Neuronal stem cell (in vitro differentiated cells): ENCODE measurements around the gene CEP95.
"Not testable (repeated sequence)": the region's sequence is repeated elsewhere in the genome, so short reads cannot be mapped to it uniquely, and the experiment has no call there.

ENCODE experiments used
- DNase-seq: peaks from one replicate; pipeline ENCODE4 v3.0.0-alpha.2; 2013; ENCODE audit warnings: low spot score
- H2AFZ ChIP-seq: one replicate; pipeline ENCODE4 v1.6.1; 2013; ENCODE audit warnings: mild to moderate bottlenecking, low read length, inconsistent platforms
- H2AK5ac ChIP-seq: 2 replicates; pipeline ENCODE4 v1.6.1; 2013; ENCODE audit warnings: low read depth, mild to moderate bottlenecking, inconsistent platforms, low read length, moderate library complexity, mixed read lengths
- H2BK120ac ChIP-seq: 2 replicates; pipeline ENCODE4 v1.6.1; 2013; ENCODE audit warnings: low read depth, mild to moderate bottlenecking, inconsistent platforms, low read length, moderate library complexity, mixed read lengths
- H2BK12ac ChIP-seq: one replicate; pipeline ENCODE4 v1.6.1; 2013; ENCODE audit warnings: low read length, inconsistent platforms
- H2BK15ac ChIP-seq: 2 replicates; pipeline ENCODE4 v1.6.1; 2013; ENCODE audit warnings: mild to moderate bottlenecking, low read length, inconsistent platforms, mixed read lengths
- H2BK5ac ChIP-seq: one replicate; pipeline ENCODE4 v1.6.1; 2013; ENCODE audit warnings: inconsistent platforms, mild to moderate bottlenecking, low read length, moderate library complexity
- H3K14ac ChIP-seq: one replicate; pipeline ENCODE4 v1.6.1; 2013; ENCODE audit warnings: low read length, inconsistent platforms
- H3K18ac ChIP-seq: 2 replicates; pipeline ENCODE4 v1.6.1; 2013; ENCODE audit warnings: low read length, inconsistent platforms
- H3K23ac ChIP-seq: 2 replicates; pipeline ENCODE4 v1.6.1; 2013; ENCODE audit warnings: low read depth, mild to moderate bottlenecking, mixed read lengths, low read length, inconsistent platforms; ENCODE audit not compliant: poor library complexity
- H3K27ac ChIP-seq: replicated peaks from 3 replicates; pipeline ENCODE4 v1.5.1; 2013; ENCODE audit warnings: low read length, inconsistent platforms
- H3K27me3 ChIP-seq, 3 experiments: 2 replicates each; pipeline ENCODE4 v1.6.1; 2013; ENCODE audit warnings: low read length in 3 of 3, mild to moderate bottlenecking in 2 of 3, inconsistent platforms in 1 of 3, low read depth in 1 of 3, mixed read lengths in 1 of 3, moderate library complexity in 1 of 3; ENCODE audit not compliant: control insufficient read depth in 3 of 3, insufficient read depth in 3 of 3
- H3K36me3 ChIP-seq, 2 donors: replicated peaks in 1 of 2; 2 replicates each; pipeline ENCODE4 v1.6.1; 2013; ENCODE audit warnings: low read length in 2 of 2; ENCODE audit not compliant: control insufficient read depth in 2 of 2, insufficient read depth in 2 of 2
- H3K4ac ChIP-seq: 2 replicates; pipeline ENCODE4 v1.6.1; 2013; ENCODE audit warnings: inconsistent platforms, mild to moderate bottlenecking, low read length, moderate library complexity
- H3K4me1 ChIP-seq, 2 donors: 1 replicate in 1 of 2; 2 replicates in 1 of 2; pipeline ENCODE4 v1.6.1; 2013; ENCODE audit warnings: low read length in 2 of 2, low read depth in 1 of 2; ENCODE audit not compliant: control insufficient read depth in 2 of 2, insufficient read depth in 1 of 2
- H3K4me2 ChIP-seq: one replicate; pipeline ENCODE4 v1.6.1; 2013; ENCODE audit warnings: mild to moderate bottlenecking, low read length, inconsistent platforms; ENCODE audit not compliant: insufficient read depth, poor library complexity, severe bottlenecking
- H3K4me3 ChIP-seq, 2 donors: 2 replicates each; pipeline ENCODE4 v1.5.1; 2013; ENCODE audit warnings: low read length in 2 of 2, mild to moderate bottlenecking in 2 of 2, inconsistent platforms in 1 of 2, moderate library complexity in 1 of 2
- H3K79me1 ChIP-seq: one replicate; pipeline ENCODE4 v1.6.1; 2013; ENCODE audit warnings: low read depth, mild to moderate bottlenecking, inconsistent platforms, low read length, moderate library complexity
- H3K9ac ChIP-seq: one replicate; pipeline ENCODE4 v1.6.1; 2013; ENCODE audit warnings: mild to moderate bottlenecking, low read depth, low read length, inconsistent platforms; ENCODE audit not compliant: poor library complexity
- H3K9me3 ChIP-seq, 2 donors: replicated peaks in 1 of 2; 2 replicates each; pipeline versions ENCODE3 to v1.6.1; 2013; ENCODE audit warnings: low read length in 2 of 2, mild to moderate bottlenecking in 2 of 2, inconsistent platforms in 1 of 2, low read depth in 1 of 2, mixed read lengths in 1 of 2, moderate library complexity in 1 of 2; ENCODE audit not compliant: control insufficient read depth in 2 of 2, insufficient read depth in 1 of 2
- H4K8ac ChIP-seq: one replicate; pipeline ENCODE4 v1.6.1; 2013; ENCODE audit warnings: low read depth, mild to moderate bottlenecking, inconsistent platforms, low read length, moderate library complexity
- H4K91ac ChIP-seq: one replicate; pipeline ENCODE4 v1.6.1; 2013; ENCODE audit warnings: low read length, low read depth, mild to moderate bottlenecking, inconsistent platforms; ENCODE audit not compliant: poor library complexity
- WGBS, 2 donors: extraction: QIAGEN DNeasy Blood & Tissue Kit; methylation state at CpG; one replicate each; pipeline ENCODE4 v1.1.7; 2013; ENCODE audit warnings: missing lambda C conversion rate in 2 of 2, mixed read lengths in 1 of 2; ENCODE audit not compliant: insufficient read length in 2 of 2, insufficient replicate concordance in 1 of 2; ENCODE audit errors: extremely low coverage in 2 of 2; 5-methylcytosine and 5-hydroxymethylcytosine counted together

Gene CEP95

GRCh38 chr17:64466834-64467233 lies 39.9 kb upstream of the CEP95 start:
- not testable (repeated sequence) for H2BK12ac ChIP-seq, H2BK120ac ChIP-seq, H3K4me3 ChIP-seq, H4K8ac ChIP-seq, H2AK5ac ChIP-seq, H4K91ac ChIP-seq, H3K4ac ChIP-seq, H3K23ac ChIP-seq, H3K79me1 ChIP-seq, H2BK15ac ChIP-seq, H3K36me3 ChIP-seq, H3K27ac ChIP-seq, H3K14ac ChIP-seq, DNase-seq, H3K9ac ChIP-seq, H3K18ac ChIP-seq, H3K9me3 ChIP-seq, H2BK5ac ChIP-seq, H3K4me2 ChIP-seq, H3K4me1 ChIP-seq, H3K27me3 ChIP-seq
- H2AFZ ChIP-seq, result peak overlapping the region; percentile 40
- no CpG with 5 or more reads among the region's 1 CpG for WGBS, 2 donors

- no peak overlapping the region for H2BK12ac ChIP-seq
- H2AFZ ChIP-seq, result peak overlapping the region; percentile 5
- H3K4me3 ChIP-seq, result no peak overlapping the region
- H3K14ac ChIP-seq, result no peak overlapping the region
- H4K91ac ChIP-seq, result no peak overlapping the region
- H3K27ac ChIP-seq, result peak overlapping the region; percentile 10
- no peak overlapping the region for H3K4ac ChIP-seq
- no peak overlapping the region for H2BK5ac ChIP-seq
- peaks cover 0 to 6% of the 10 kb centered on the region in 2 donors for H3K4me1 ChIP-seq
- no peak overlapping the region for H2BK120ac ChIP-seq
- no peaks in the 10 kb centered on the region for H3K9me3 ChIP-seq
- no peak overlapping the region for H3K23ac ChIP-seq
- no peaks in the 10 kb centered on the region for H3K79me1 ChIP-seq
- H3K4me2 ChIP-seq, result no peak overlapping the region
- H3K18ac ChIP-seq, result no peak overlapping the region
- H4K8ac ChIP-seq, result no peak overlapping the region
- no peaks in the 10 kb centered on the region for H3K36me3 ChIP-seq
- H3K9ac ChIP-seq, result no peak overlapping the region
- no peak overlapping the region for H2BK15ac ChIP-seq
- no CpG with 5 or more reads among the region's 4 CpGs for WGBS, 2 donors
- no peak overlapping the region for H2AK5ac ChIP-seq
- no peaks in the 10 kb centered on the region for H3K27me3 ChIP-seq
- DNase-seq, result peak; percentile 31
These were observed 36.2 kb upstream of the CEP95 start for GRCh38 chr17:64470625-64471024.

GRCh38 chr17:64471440-64471839 lies 35.3 kb upstream of the CEP95 start:
- no peaks in the 10 kb centered on the region for H3K79me1 ChIP-seq
- no peak overlapping the region for H3K4me3 ChIP-seq
- H3K27me3 ChIP-seq, result no peaks in the 10 kb centered on the region
- H3K14ac ChIP-seq, result no peak overlapping the region
- H2AFZ ChIP-seq, result no peak overlapping the region
- no peaks in the 10 kb centered on the region for H3K36me3 ChIP-seq
- H3K9me3 ChIP-seq, result no peaks in the 10 kb centered on the region
- H3K4me2 ChIP-seq, result no peak overlapping the region
- H3K4ac ChIP-seq, result no peak overlapping the region
- H2AK5ac ChIP-seq, result no peak overlapping the region
- H2BK120ac ChIP-seq, result no peak overlapping the region
- no peak overlapping the region for H3K27ac ChIP-seq
- no peak overlapping the region for H4K8ac ChIP-seq
- no peak overlapping the region for H3K18ac ChIP-seq
- H4K91ac ChIP-seq, result no peak overlapping the region
- H2BK12ac ChIP-seq, result no peak overlapping the region
- no peak for DNase-seq
- H3K23ac ChIP-seq, result no peak overlapping the region
- H3K4me1 ChIP-seq, result peaks cover 0 to 6% of the 10 kb centered on the region in 2 donors
- no CpG with 5 or more reads among the region's 3 CpGs for WGBS, 2 donors
- H3K9ac ChIP-seq, result no peak overlapping the region
- no peak overlapping the region for H2BK15ac ChIP-seq
- no peak overlapping the region for H2BK5ac ChIP-seq

DNA sequence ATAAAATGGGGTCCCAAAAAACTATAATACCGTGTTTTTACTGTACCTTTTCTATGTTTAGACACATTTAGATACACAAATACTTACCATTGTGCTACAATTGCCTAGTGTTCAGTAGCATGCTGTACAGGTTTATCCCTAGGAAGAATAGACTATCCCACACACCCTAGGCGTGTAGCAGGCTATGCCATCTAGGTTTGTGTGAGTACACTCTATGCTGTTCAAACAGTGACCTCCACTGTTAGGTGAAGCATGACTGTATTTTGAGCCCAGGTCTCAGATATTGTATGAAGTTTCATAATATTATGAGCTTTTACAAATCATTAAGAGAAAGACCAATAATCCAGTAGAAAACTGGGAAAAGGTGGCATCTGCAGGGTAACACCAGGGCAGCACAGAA lies 34.2 kb upstream of the CEP95 start:
- Histone ChIP-seq H4K91ac (no peak overlapping the region), H2BK15ac (no peak overlapping the region), H3K36me3 (peaks cover 0 to 7% of the 10 kb centered on the region in 2 donors), H3K4ac (no peak overlapping the region), H3K27ac (no peak overlapping the region), H2BK120ac (no peak overlapping the region), H3K27me3 (no peaks in the 10 kb centered on the region), H3K9ac (no peak overlapping the region), H3K4me2 (no peak overlapping the region), H4K8ac (no peak overlapping the region), H3K23ac (no peak overlapping the region), H2BK5ac (no peak overlapping the region), H2BK12ac (no peak overlapping the region), H2AFZ (no peak overlapping the region), H3K14ac (no peak overlapping the region), H3K9me3 (no peaks in the 10 kb centered on the region), H3K18ac (no peak overlapping the region), H3K4me1 (peaks cover 0 to 6% of the 10 kb centered on the region in 2 donors), H3K79me1 (no peaks in the 10 kb centered on the region), H2AK5ac (no peak overlapping the region), H3K4me3 (no peak overlapping the region)
- WGBS, 2 donors, result no CpG with 5 or more reads among the region's 2 CpGs
- no peak for DNase-seq
